ENCODE measurements around the gene FBXO3.

FBXO3 gene

DNA sequence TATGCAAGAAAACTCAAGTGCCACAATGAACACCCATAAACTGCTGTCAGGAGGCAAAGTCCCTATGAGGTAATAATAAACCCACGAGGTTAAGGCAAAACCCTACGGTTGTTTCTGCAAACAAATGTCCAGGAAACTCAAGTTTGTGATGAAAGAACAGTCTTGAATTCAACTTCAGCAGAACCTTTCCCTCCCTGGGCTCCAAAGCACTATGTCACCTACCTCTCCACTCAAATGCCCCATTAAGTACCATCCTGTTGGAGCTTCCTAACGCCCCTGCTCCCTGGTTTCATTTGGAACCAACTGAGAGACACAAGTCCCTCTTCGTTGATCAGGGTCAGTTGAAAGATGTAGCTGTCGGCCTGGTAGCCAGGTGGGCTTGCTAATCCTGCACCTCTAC is 71.1 kb downstream of the FBXO3 start:
- TF ChIP-seq CTCF (IDR thresholded peaks at IDR 0.05; ENCODE audit: insufficient read depth, low read depth, low read length, missing control alignments), result no peak
- no peak for DNase-seq (ENCODE audit: low read depth)
- no peak overlapping the region for H3K4me3 ChIP-seq (ENCODE audit: low read depth, low read length)

GRCh38 chr11:33701302-33702230 is 72.8 kb downstream of the FBXO3 start:
- H3K4me3 ChIP-seq (ENCODE audit: low read depth, low read length), result peak overlapping the region; percentile 80
- no peak for TF ChIP-seq CTCF (IDR thresholded peaks at IDR 0.05; ENCODE audit: insufficient read depth, low read depth, low read length, missing control alignments)
- no peak for DNase-seq (ENCODE audit: low read depth)

- TF ChIP-seq CTCF (IDR thresholded peaks at IDR 0.05; ENCODE audit: insufficient read depth, low read depth, low read length, missing control alignments), result no peak
These were observed 73.6 kb downstream of the FBXO3 start, which contains the start of gene C11orf91 for GRCh38 chr11:33700502-33701271. Gene C11orf91, minus strand, starts transcription at chr11:33700826. Its CDS starts 86 bp downstream, at chr11:33700740.

DNA sequence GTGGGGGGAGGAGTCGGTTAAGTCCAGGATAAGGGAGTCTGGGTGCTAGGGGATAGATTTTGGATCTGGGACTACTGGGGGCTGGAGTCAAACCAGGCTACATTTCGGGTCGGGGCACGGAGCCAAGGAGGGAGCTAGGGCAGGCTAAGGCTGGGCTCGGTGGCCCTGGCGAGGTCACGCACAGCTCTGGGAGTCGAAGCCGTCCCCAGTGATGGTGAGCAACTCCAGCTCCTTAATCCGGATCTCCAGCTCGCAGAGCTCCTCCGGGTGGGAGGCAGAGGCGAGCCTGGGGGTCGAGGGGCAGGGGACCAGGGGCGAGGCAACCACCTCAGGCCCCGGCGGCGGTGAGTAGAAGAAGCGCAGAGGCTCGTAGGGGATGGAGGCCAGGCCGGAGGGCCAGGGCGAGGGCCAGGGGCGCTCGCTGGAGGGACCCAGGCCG is 74.2 kb downstream of the FBXO3 start:
- DNase-seq (ENCODE audit: low read depth), result no peak
- no peak for TF ChIP-seq CTCF (IDR thresholded peaks at IDR 0.05; ENCODE audit: insufficient read depth, low read depth, low read length, missing control alignments)
- peak overlapping the region; percentile 30 for H3K4me3 ChIP-seq (ENCODE audit: low read depth, low read length)

More at GRCh38 chr11:33700502-33701271, 73.6 kb downstream of the FBXO3 start, which contains the start of gene C11orf91:
- DNase-seq (ENCODE audit: low read depth), result peak; percentile 95
- H3K4me3 ChIP-seq (ENCODE audit: low read depth, low read length), result peak within 1 kb of the TSS; percentile 80

- no peak for TF ChIP-seq CTCF (IDR thresholded peaks at IDR 0.05; ENCODE audit: insufficient read depth, low read depth, low read length, missing control alignments)
- no peak for DNase-seq (ENCODE audit: low read depth)
- H3K4me3 ChIP-seq (ENCODE audit: low read depth, low read length), result no peak overlapping the region
These were observed 74.7 kb downstream of the FBXO3 start for GRCh38 chr11:33699515-33700062.

DNA sequence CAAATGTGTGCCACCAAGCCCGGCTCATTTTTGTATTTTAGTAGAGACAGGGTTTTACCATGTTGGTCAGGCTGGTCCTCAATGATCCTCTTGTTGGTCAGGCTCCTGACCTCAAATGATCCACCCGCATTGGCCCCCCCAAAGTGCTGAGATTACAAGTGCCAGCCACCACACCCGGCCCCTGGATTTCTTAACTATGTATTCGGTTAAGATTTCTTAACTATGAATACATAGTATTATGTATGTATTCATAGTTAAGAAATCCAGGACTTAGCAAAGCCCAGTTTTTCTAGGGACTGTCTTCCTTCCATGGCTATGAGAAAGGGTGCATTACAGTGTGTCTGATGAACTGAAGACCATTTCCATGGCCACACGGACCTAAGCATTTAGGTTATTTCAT is 75.4 kb downstream of the FBXO3 start:
- H3K4me3 ChIP-seq (ENCODE audit: low read depth, low read length), result no peak overlapping the region
- DNase-seq (ENCODE audit: low read depth), result no peak
- TF ChIP-seq CTCF (IDR thresholded peaks at IDR 0.05; ENCODE audit: insufficient read depth, low read depth, low read length, missing control alignments), result no peak
